GM21423 (cell line): Measurements from ENCODE around the gene FAM76B.

Experiments
- ATAC-seq: cut with Tn5 transposase; IDR thresholded peaks from one replicate; pipeline ENCODE4 v1.9.1; 2021; ENCODE audit warnings: mild to moderate bottlenecking, moderate library complexity; ENCODE audit not compliant: unreplicated experiment

The FAM76B gene

GRCh38 chr11:95792700-95793099, 3.1 kb upstream of the FAM76B start:
- ATAC-seq, result no peak

GRCh38 chr11:95792200-95792599, 2.6 kb upstream of the FAM76B start:
- ATAC-seq, result no peak

- ATAC-seq, result no peak
These were observed 2.1 kb upstream of the FAM76B start for GRCh38 chr11:95791709-95792033.

GRCh38 chr11:95790933-95791708, 1.5 kb upstream of the FAM76B start:
- ATAC-seq, result peak; percentile 6

GRCh38 chr11:95790123-95790932, 746 bp upstream of the FAM76B start, which contains the start of gene CEP57:
TSS of gene CEP57 (plus strand) at chr11:95790498. CDS start at chr11:95790699, 201 bp downstream.
- ATAC-seq, result peak; percentile 66

GRCh38 chr11:95788921-95789505, 569 bp downstream of the FAM76B start:
- ATAC-seq, result no peak

- no peak for ATAC-seq
These were observed 9.0 kb downstream of the FAM76B start for GRCh38 chr11:95780544-95780943.

GRCh38 chr11:95778699-95779098, 10.9 kb downstream of the FAM76B start:
- no peak for ATAC-seq

GRCh38 chr11:95776859-95777258, 12.7 kb downstream of the FAM76B start:
- ATAC-seq, result no peak

- no peak for ATAC-seq
These were observed 21.1 kb downstream of the FAM76B start for GRCh38 chr11:95768521-95768920.

- no peak for ATAC-seq
These were observed 22.1 kb downstream of the FAM76B start for GRCh38 chr11:95767498-95767897.

GRCh38 chr11:95766701-95767100, 22.9 kb downstream of the FAM76B start:
- ATAC-seq, result no peak

GRCh38 chr11:95764267-95764898, 25.2 kb downstream of the FAM76B start:
- ATAC-seq, result peak; percentile 67

- ATAC-seq, result no peak
These were observed 27.0 kb downstream of the FAM76B start for GRCh38 chr11:95762534-95762933.

GRCh38 chr11:95760941-95761340, 28.6 kb downstream of the FAM76B start:
- no peak for ATAC-seq

- ATAC-seq, result no peak
These were observed 38.1 kb downstream of the FAM76B start for GRCh38 chr11:95751515-95751914.

- no peak for ATAC-seq
These were observed 39.5 kb downstream of the FAM76B start for GRCh38 chr11:95750101-95750500.

GRCh38 chr11:95739108-95739938, 50.3 kb downstream of the FAM76B start:
- no peak for ATAC-seq

- ATAC-seq, result no peak
These were observed 52.8 kb downstream of the FAM76B start for GRCh38 chr11:95736809-95737208.

GRCh38 chr11:95736355-95736754, 53.2 kb downstream of the FAM76B start:
- ATAC-seq, result no peak
